CD14-positive monocyte (primary cell): ENCODE data around the gene CYRIA. TPM values are rescaled to one million over a fixed set of nuclear protein-coding genes. Genes with fewer than 3 reads are reported as not detected.

Experiments
- DNase-seq, 3 donors: peaks; one replicate each; pipeline ENCODE4 v3.0.0-alpha.2; 2011 to 2022
- H2AFZ ChIP-seq: 2 replicates; pipeline ENCODE4 v1.6.0; 2012; ENCODE audit warnings: mild to moderate bottlenecking, low read depth, low read length, inconsistent platforms; ENCODE audit not compliant: insufficient read depth, poor library complexity, severe bottlenecking
- H3K27ac ChIP-seq, 2 donors: 1 replicate in 1 of 2; 2 replicates in 1 of 2; pipeline ENCODE4 v1.5.1; 2012 to 2013; ENCODE audit warnings: low read length in 2 of 2, control low read depth in 1 of 2, inconsistent platforms in 1 of 2, low read depth in 1 of 2, mild to moderate bottlenecking in 1 of 2
- H3K27me3 ChIP-seq, 2 donors: one replicate each; pipeline versions ENCODE4 v1.6.0 to v1.6.1; 2011 to 2013; ENCODE audit warnings: low read length in 2 of 2; ENCODE audit not compliant: control insufficient read depth in 2 of 2, insufficient read depth in 2 of 2
- H3K36me3 ChIP-seq, 2 donors: replicated peaks in 1 of 2; 1 replicate in 1 of 2; 2 replicates in 1 of 2; pipeline versions ENCODE4 v1.5.1 to v1.6.1; 2012 to 2013; ENCODE audit warnings: low read length in 2 of 2, control low read depth in 1 of 2, inconsistent platforms in 1 of 2, mild to moderate bottlenecking in 1 of 2; ENCODE audit not compliant: insufficient read depth in 2 of 2, control insufficient read depth in 1 of 2
- H3K4me1 ChIP-seq, 2 donors: 1 replicate in 1 of 2; 2 replicates in 1 of 2; pipeline versions ENCODE4 v1.5.1 to v1.6.1; 2012 to 2013; ENCODE audit warnings: low read length in 2 of 2, control low read depth in 1 of 2, inconsistent platforms in 1 of 2, mild to moderate bottlenecking in 1 of 2, moderate library complexity in 1 of 2; ENCODE audit not compliant: insufficient read depth in 2 of 2, control insufficient read depth in 1 of 2
- H3K4me2 ChIP-seq: replicated peaks from 2 replicates; pipeline ENCODE3; 2012; ENCODE audit warnings: low read length, moderate library complexity, mild to moderate bottlenecking; ENCODE audit not compliant: poor library complexity, severe bottlenecking; ENCODE audit errors: extremely low read depth
- H3K4me3 ChIP-seq, 3 experiments: fragments of 200-600 bp in 1 of 3; sonication (generic) in 1 of 3; replicated peaks in 1 of 3; 1 replicate in 2 of 3; 2 replicates in 1 of 3; pipeline ENCODE4 v1.5.1; 2011 to 2013; ENCODE audit warnings: low read length in 3 of 3, mild to moderate bottlenecking in 3 of 3, control low read depth in 2 of 3, low read depth in 2 of 3, inconsistent platforms in 1 of 3, moderate library complexity in 1 of 3
- H3K79me2 ChIP-seq: 2 replicates; pipeline ENCODE4 v1.6.0; 2012; ENCODE audit warnings: mild to moderate bottlenecking, control low read depth, inconsistent platforms, low read length, moderate library complexity; ENCODE audit not compliant: insufficient read depth
- H3K9ac ChIP-seq: 2 replicates; pipeline ENCODE4 v1.6.0; 2017; ENCODE audit warnings: low read length, mild to moderate bottlenecking; ENCODE audit not compliant: insufficient read depth, poor library complexity, severe bottlenecking
- H3K9me3 ChIP-seq, 2 donors: replicated peaks in 1 of 2; 1 replicate in 1 of 2; 2 replicates in 1 of 2; pipeline versions ENCODE4 v1.5.1 to v1.6.1; 2012 to 2013; ENCODE audit warnings: low read length in 2 of 2, control low read depth in 1 of 2; ENCODE audit not compliant: control insufficient read depth in 1 of 2, insufficient read depth in 1 of 2
- H4K20me1 ChIP-seq: 2 replicates; pipeline ENCODE4 v1.6.0; 2012; ENCODE audit warnings: mild to moderate bottlenecking, low read length, control low read depth, moderate library complexity; ENCODE audit not compliant: insufficient read depth
- H3K27ac Mint-ChIP-seq, 7 donors: one replicate each; pipeline ENCODE4 v1.8.0; 2020; ENCODE audit warnings: mild to moderate bottlenecking in 7 of 7, mixed read lengths in 7 of 7, moderate library complexity in 6 of 7, inconsistent platforms in 2 of 7
- H3K27me3 Mint-ChIP-seq, 3 donors: one replicate each; pipeline ENCODE4 v1.8.0; 2021 to 2022; ENCODE audit warnings: low read depth in 3 of 3, mild to moderate bottlenecking in 3 of 3, mixed read lengths in 3 of 3, moderate library complexity in 3 of 3, inconsistent platforms in 1 of 3
- H3K36me3 Mint-ChIP-seq, 2 donors: one replicate each; pipeline ENCODE4 v1.8.0; 2020; ENCODE audit warnings: mixed read lengths in 2 of 2, inconsistent platforms in 1 of 2, mild to moderate bottlenecking in 1 of 2
- H3K4me1 Mint-ChIP-seq: one replicate; pipeline ENCODE4 v1.8.0; 2020; ENCODE audit warnings: mild to moderate bottlenecking, mixed read lengths
- H3K4me3 Mint-ChIP-seq, 2 donors: one replicate each; pipeline ENCODE4 v1.8.0; 2020; ENCODE audit warnings: mild to moderate bottlenecking in 2 of 2, mixed read lengths in 2 of 2, moderate library complexity in 1 of 2
- H3K9me3 Mint-ChIP-seq, 7 donors: one replicate each; pipeline ENCODE4 v1.8.0; 2020 to 2022; ENCODE audit warnings: mixed read lengths in 7 of 7, mild to moderate bottlenecking in 6 of 7, moderate library complexity in 6 of 7, inconsistent platforms in 2 of 7
- CTCF ChIP-seq: fragments of 200-600 bp; IDR thresholded peaks from one replicate; pipeline ENCODE4 v1.8.0; 2022; ENCODE audit warnings: antibody characterized with exemption, mild to moderate bottlenecking
- WGBS: methylation state at CpG from one replicate; pipeline ENCODE4 v1.1.5; 2013; ENCODE audit warnings: missing lambda C conversion rate; ENCODE audit not compliant: insufficient coverage; 5-methylcytosine and 5-hydroxymethylcytosine counted together
- intact Hi-C, 2 donors: fragments of 100-400 bp; cut with micrococcal nuclease; formaldehyde crosslinking; loops; one replicate each; pipeline versions ENCODE4 v1.15.0 to v1.15.1; 2023
- polyA plus RNA-seq, 3 donors: library from polyadenylated mRNA; depleted of rRNA in 1 of 3; unstranded in 2 of 3; stranded (reverse) in 1 of 3; fragments of 300-500 nt in 2 of 3; fragments of >200 nt in 1 of 3; fragmentation: Illumina TruSeq in 2 of 3; gene quantifications; 1 replicate in 2 of 3; 2 replicates in 1 of 3; pipeline ENCODE4 v1.2.3, GENCODE V29; 2012 to 2021

The CYRIA gene
- polyA plus RNA-seq, 3 donors: 55.9 to 101 (median 72.4) TPM

DNA sequence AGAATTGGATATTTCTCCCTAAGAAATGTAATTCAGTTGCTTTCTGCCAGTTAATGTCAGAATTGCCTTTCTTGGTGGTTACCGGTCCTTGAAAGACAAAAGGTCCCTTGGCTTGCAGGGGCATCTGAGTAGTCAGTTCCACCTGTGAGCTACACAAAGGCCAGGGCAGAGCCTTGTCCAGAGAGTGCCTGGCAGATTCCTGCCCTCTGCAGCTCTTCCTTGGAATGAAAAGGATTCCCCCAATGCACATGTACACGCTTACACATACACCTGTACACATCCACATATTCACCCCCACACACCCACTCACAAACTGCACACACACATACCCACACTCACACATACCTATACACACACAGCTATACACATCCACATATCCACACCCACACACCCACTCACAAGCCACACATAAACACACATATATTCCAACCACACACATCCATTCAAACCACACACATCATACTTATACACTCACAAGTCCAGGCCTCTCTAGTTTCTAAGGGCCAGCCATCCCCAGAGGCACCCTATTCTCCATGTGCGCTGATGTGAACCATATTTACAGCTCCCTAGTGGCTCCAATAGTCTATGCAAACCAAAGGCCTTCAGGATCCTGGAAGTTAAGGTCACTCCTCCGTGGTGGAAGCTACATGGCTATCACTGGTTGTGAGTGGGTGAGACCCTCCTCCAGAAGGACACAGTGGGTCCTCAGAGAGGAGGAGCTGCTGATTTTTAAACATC is 9.6 kb downstream of the CYRIA start:
- H3K9me3 ChIP-seq: no peaks in the 10 kb centered on the region
- H4K20me1 ChIP-seq: peaks cover 78% of the 10 kb centered on the region
- H3K36me3 ChIP-seq: peaks cover 0 to 27% of the 10 kb centered on the region in 2 donors
- peaks cover 100% of the 10 kb centered on the region for H3K4me1 Mint-ChIP-seq
- H3K27me3 Mint-ChIP-seq: peaks cover 0 to 5% (median 2%) of the 10 kb centered on the region in 3 donors
- no peaks in the 10 kb centered on the region for H3K9me3 Mint-ChIP-seq
- H3K79me2 ChIP-seq: peaks cover 92% of the 10 kb centered on the region
- peak overlapping the region; percentile 95 to 99 (median 99) for H3K27ac Mint-ChIP-seq
- intact Hi-C loops: no loop called here
- H3K9ac ChIP-seq: peak overlapping the region; percentile 65
- H3K27me3 ChIP-seq: no peaks in the 10 kb centered on the region
- WGBS: 93% methylated on average over 2 of the region's 4 CpGs
- H3K27ac ChIP-seq: peak overlapping the region; percentile 93 to 98
- H3K4me2 ChIP-seq: peak overlapping the region; percentile 64
- H2AFZ ChIP-seq: no peak overlapping the region
- H3K36me3 Mint-ChIP-seq: peaks cover 70 to 80% of the 10 kb centered on the region in 2 donors
- peak overlapping the region in 1 of 3 experiments; percentile 53 for H3K4me3 ChIP-seq
- DNase-seq: no peak
- H3K4me1 ChIP-seq: peaks cover 97 to 98% of the 10 kb centered on the region in 2 donors
- peak overlapping the region; percentile 57 to 73 for H3K4me3 Mint-ChIP-seq
- TF ChIP-seq CTCF: no peak

DNA sequence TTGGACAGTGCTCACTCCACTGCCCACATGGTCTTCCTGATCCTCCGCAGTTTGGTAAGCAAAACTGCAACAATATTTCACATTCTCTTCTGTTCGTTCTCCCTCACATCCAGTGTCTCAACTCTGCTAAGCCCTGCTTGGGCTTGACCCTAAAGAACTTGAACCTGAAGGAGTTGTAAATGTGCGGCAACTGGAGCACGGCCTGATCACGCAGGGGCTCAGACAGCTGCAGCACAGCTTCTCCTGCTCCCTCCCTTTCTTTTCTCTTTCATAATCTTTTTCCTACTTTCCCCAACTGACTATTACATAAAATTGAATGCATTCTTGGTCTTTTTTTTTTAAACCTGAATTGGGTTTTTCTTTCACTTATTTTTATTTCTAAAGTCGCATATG is 10.2 kb downstream of the CYRIA start:
- 39% methylated on average over 3 of the region's 6 CpGs for WGBS
- H3K9me3 ChIP-seq: no peaks in the 10 kb centered on the region
- H3K36me3 Mint-ChIP-seq: peaks cover 66 to 79% of the 10 kb centered on the region in 2 donors
- peaks cover 0 to 30% of the 10 kb centered on the region in 2 donors for H3K36me3 ChIP-seq
- peaks cover 92% of the 10 kb centered on the region for H3K79me2 ChIP-seq
- peaks cover 97 to 98% of the 10 kb centered on the region in 2 donors for H3K4me1 ChIP-seq
- TF ChIP-seq CTCF: no peak
- peak overlapping the region in 1 of 3 experiments; percentile 53 for H3K4me3 ChIP-seq
- peak overlapping the region; percentile 64 for H3K4me2 ChIP-seq
- H2AFZ ChIP-seq: no peak overlapping the region
- H3K4me1 Mint-ChIP-seq: peaks cover 100% of the 10 kb centered on the region
- H4K20me1 ChIP-seq: peaks cover 78% of the 10 kb centered on the region
- H3K9ac ChIP-seq: no peak overlapping the region
- H3K4me3 Mint-ChIP-seq: peak overlapping the region; percentile 47 to 71
- DNase-seq: no peak
- H3K9me3 Mint-ChIP-seq: no peaks in the 10 kb centered on the region
- no peaks in the 10 kb centered on the region for H3K27me3 ChIP-seq
- peaks cover 0 to 5% (median 2%) of the 10 kb centered on the region in 3 donors for H3K27me3 Mint-ChIP-seq
- peak overlapping the region; percentile 93 to 98 for H3K27ac ChIP-seq
- intact Hi-C loops: no loop called here
- peak overlapping the region; percentile 74 to 99 (median 99) for H3K27ac Mint-ChIP-seq
